HepG2 (cell line): ENCODE results near the gene WFDC10B. TPM values are rescaled to one million over a fixed set of nuclear protein-coding genes. Genes with fewer than 3 reads are reported as not detected.

Experiments
- GFI1 ChIP-seq: sonication (generic); formaldehyde crosslinking; IDR thresholded peaks from 2 replicates; pipeline ENCODE4 v1.5.0; 2020; ENCODE audit warnings: missing genetic modification reagents, mild to moderate bottlenecking, borderline replicate concordance
- HDAC1 ChIP-seq: sonication (generic); formaldehyde crosslinking; IDR thresholded peaks from 2 replicates; pipeline ENCODE4 v1.5.1; 2020; ENCODE audit warnings: mild to moderate bottlenecking, missing genetic modification reagents
- HNF4A ChIP-seq: sonication (generic); formaldehyde crosslinking; IDR thresholded peaks from 2 replicates; pipeline ENCODE4 v1.4.0; 2020; ENCODE audit warnings: missing genetic modification reagents
- SMYD3 ChIP-seq: sonication (generic); formaldehyde crosslinking; IDR thresholded peaks from 2 replicates; pipeline ENCODE4 v1.8.1; 2023; ENCODE audit warnings: mild to moderate bottlenecking, missing genetic modification reagents
- ZFP1 ChIP-seq: IDR thresholded peaks from 2 replicates; pipeline ENCODE4 v1.6.1; 2016
- ZNF644 ChIP-seq: IDR thresholded peaks from 2 replicates; pipeline ENCODE4 v1.6.1; 2016; ENCODE audit warnings: low read depth
- polyA plus RNA-seq, 8 experiments: library from polyadenylated mRNA; depleted of rRNA in 3 of 8; stranded (reverse) in 7 of 8; unstranded in 1 of 8; fragments of >200 nt; fragmentation: Illumina TruSeq in 4 of 8; extraction: Trizol in 4 of 8; gene quantifications; 2 replicates each; pipeline versions ENCODE4 v1.2.1 to v1.2.3, GENCODE V29; 2011 to 2016; ENCODE audit warnings: low read depth in 4 of 8, missing spikeins in 1 of 8, mixed read lengths in 1 of 8; ENCODE audit not compliant: insufficient read depth in 1 of 8
- total RNA-seq, 5 experiments: library from RNA; depleted of rRNA; stranded (reverse); fragments of >200 nt; fragmentation: Illumina TruSeq; extraction: Trizol; gene quantifications; 2 replicates each; pipeline ENCODE4 v1.2.3, GENCODE V29; 2016; ENCODE audit warnings: low read depth in 1 of 5
- TF ChIP-seq, protein P1 (sequence below), 2 experiments: sonication (generic) in 1 of 2; formaldehyde crosslinking in 1 of 2; IDR thresholded peaks; 2 replicates each; pipeline versions ENCODE4 v1.4.0 to v1.6.1; 2016 to 2020; ENCODE audit warnings: borderline replicate concordance in 1 of 2, low read depth in 1 of 2, mild to moderate bottlenecking in 1 of 2, missing genetic modification reagents in 1 of 2
- TF ChIP-seq, protein P2 (sequence below), 2 experiments: sonication (generic) in 1 of 2; formaldehyde crosslinking in 1 of 2; IDR thresholded peaks; 2 replicates each; pipeline versions ENCODE4 v1.4.0 to v1.6.1; 2018 to 2020; ENCODE audit warnings: missing genetic modification reagents in 2 of 2, borderline replicate concordance in 1 of 2, low read depth in 1 of 2, mild to moderate bottlenecking in 1 of 2, missing biosample characterization in 1 of 2

The WFDC10B gene
- total and polyA plus RNA-seq, 2 of the 13 experiments (the other 11 are each of a cell fraction or from before 2014, with no cell fraction given) = 0.24 TPM; not detected in 1

- TF ChIP-seq, protein P1, sequence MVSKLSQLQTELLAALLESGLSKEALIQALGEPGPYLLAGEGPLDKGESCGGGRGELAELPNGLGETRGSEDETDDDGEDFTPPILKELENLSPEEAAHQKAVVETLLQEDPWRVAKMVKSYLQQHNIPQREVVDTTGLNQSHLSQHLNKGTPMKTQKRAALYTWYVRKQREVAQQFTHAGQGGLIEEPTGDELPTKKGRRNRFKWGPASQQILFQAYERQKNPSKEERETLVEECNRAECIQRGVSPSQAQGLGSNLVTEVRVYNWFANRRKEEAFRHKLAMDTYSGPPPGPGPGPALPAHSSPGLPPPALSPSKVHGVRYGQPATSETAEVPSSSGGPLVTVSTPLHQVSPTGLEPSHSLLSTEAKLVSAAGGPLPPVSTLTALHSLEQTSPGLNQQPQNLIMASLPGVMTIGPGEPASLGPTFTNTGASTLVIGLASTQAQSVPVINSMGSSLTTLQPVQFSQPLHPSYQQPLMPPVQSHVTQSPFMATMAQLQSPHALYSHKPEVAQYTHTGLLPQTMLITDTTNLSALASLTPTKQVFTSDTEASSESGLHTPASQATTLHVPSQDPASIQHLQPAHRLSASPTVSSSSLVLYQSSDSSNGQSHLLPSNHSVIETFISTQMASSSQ (IDR thresholded peaks at IDR 0.05; ENCODE audit: low read depth) = no peak
- TF ChIP-seq, protein P1 (CRISPR knock-in tag; IDR thresholded peaks at IDR 0.05; ENCODE audit: borderline replicate concordance) = peak; percentile 43; the same call in 1 of the 2 replicates
- TF ChIP-seq SMYD3 (CRISPR knock-in tag) (0 out of 2 replicates have a peak, but pooled peaks have one; percentile 31), HDAC1 (peak; percentile 59; the same call in 1 of the 2 replicates), ZFP1 (CRISPR knock-in tag) (peak; percentile 45; the same call in 1 of the 2 replicates), HNF4A (CRISPR knock-in tag) (peak; percentile 96), GFI1 (peak; percentile 90), ZNF644 (peak; percentile 99)
- TF ChIP-seq, protein P2, sequence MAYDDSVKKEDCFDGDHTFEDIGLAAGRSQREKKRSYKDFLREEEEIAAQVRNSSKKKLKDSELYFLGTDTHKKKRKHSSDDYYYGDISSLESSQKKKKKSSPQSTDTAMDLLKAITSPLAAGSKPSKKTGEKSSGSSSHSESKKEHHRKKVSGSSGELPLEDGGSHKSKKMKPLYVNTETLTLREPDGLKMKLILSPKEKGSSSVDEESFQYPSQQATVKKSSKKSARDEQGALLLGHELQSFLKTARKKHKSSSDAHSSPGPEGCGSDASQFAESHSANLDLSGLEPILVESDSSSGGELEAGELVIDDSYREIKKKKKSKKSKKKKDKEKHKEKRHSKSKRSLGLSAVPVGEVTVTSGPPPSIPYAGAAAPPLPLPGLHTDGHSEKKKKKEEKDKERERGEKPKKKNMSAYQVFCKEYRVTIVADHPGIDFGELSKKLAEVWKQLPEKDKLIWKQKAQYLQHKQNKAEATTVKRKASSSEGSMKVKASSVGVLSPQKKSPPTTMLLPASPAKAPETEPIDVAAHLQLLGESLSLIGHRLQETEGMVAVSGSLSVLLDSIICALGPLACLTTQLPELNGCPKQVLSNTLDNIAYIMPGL (CRISPR knock-in tag; IDR thresholded peaks at IDR 0.05; ENCODE audit: borderline replicate concordance in 1 of 2, low read depth in 1 of 2) = no peak
Measured at GRCh38 chr20:45725134-45725533, 20.3 kb upstream of the WFDC10B start (continued).
